H9 (cell line): ENCODE measurements around the gene DENND10. TPM values are rescaled to one million over a fixed set of nuclear protein-coding genes. Genes with fewer than 3 reads are reported as not detected.

ENCODE experiments used
- DNase-seq: peaks from one replicate; pipeline ENCODE4 v3.0.0-alpha.2; 2017
- H2AFZ ChIP-seq: one replicate; pipeline ENCODE4 v1.6.1; 2013; ENCODE audit warnings: mild to moderate bottlenecking, low read length, control low read depth, moderate library complexity
- H2AK5ac ChIP-seq: 2 replicates; pipeline ENCODE4 v1.6.1; 2013; ENCODE audit warnings: low read length, control low read depth, mixed read lengths; ENCODE audit not compliant: insufficient read length
- H2BK120ac ChIP-seq: one replicate; pipeline ENCODE4 v1.6.1; 2013; ENCODE audit warnings: low read depth, mild to moderate bottlenecking, low read length, control low read depth, inconsistent platforms; ENCODE audit not compliant: poor library complexity, severe bottlenecking
- H2BK12ac ChIP-seq: 2 replicates; pipeline ENCODE4 v1.6.1; 2013; ENCODE audit warnings: low read length, control low read depth, mixed read lengths, low read depth; ENCODE audit not compliant: insufficient read length
- H2BK15ac ChIP-seq: 2 replicates; pipeline ENCODE4 v1.6.1; 2013; ENCODE audit warnings: low read depth, low read length, control low read depth
- H2BK20ac ChIP-seq: one replicate; pipeline ENCODE4 v1.6.1; 2013; ENCODE audit warnings: low read depth, mild to moderate bottlenecking, low read length, control low read depth, inconsistent platforms; ENCODE audit not compliant: poor library complexity, severe bottlenecking
- H2BK5ac ChIP-seq: 2 replicates; pipeline ENCODE4 v1.6.1; 2013; ENCODE audit warnings: low read length, control low read depth, mixed read lengths; ENCODE audit not compliant: insufficient read length
- H3K14ac ChIP-seq: 2 replicates; pipeline ENCODE4 v1.6.1; 2013; ENCODE audit warnings: low read length, control low read depth; ENCODE audit not compliant: insufficient read depth
- H3K18ac ChIP-seq: 2 replicates; pipeline ENCODE4 v1.6.1; 2013; ENCODE audit warnings: low read depth, mild to moderate bottlenecking, mixed read lengths, low read length, control low read depth; ENCODE audit not compliant: insufficient read length
- H3K23ac ChIP-seq: 2 replicates; pipeline ENCODE4 v1.6.1; 2013; ENCODE audit warnings: low read length, control low read depth, mixed read lengths, low read depth; ENCODE audit not compliant: insufficient read length
- H3K23me2 ChIP-seq: 2 replicates; pipeline ENCODE4 v1.6.1; 2013; ENCODE audit warnings: low read depth, mild to moderate bottlenecking, mixed read lengths, low read length, control low read depth; ENCODE audit not compliant: insufficient read length, poor library complexity, severe bottlenecking
- H3K27ac ChIP-seq: 2 replicates; pipeline ENCODE4 v1.5.1; 2013; ENCODE audit warnings: low read length, control low read depth, mixed read lengths, low read depth; ENCODE audit not compliant: insufficient read length
- H3K27me3 ChIP-seq: 2 replicates; pipeline ENCODE4 v1.6.1; 2013; ENCODE audit warnings: low read length, control low read depth, inconsistent platforms; ENCODE audit not compliant: insufficient read depth
- H3K4ac ChIP-seq: 2 replicates; pipeline ENCODE4 v1.6.1; 2013; ENCODE audit warnings: low read depth, mild to moderate bottlenecking, control low read depth, inconsistent platforms, low read length, moderate library complexity
- H3K4me1 ChIP-seq: 2 replicates; pipeline ENCODE4 v1.6.1; 2013; ENCODE audit warnings: low read length, control low read depth, inconsistent platforms; ENCODE audit not compliant: insufficient read depth
- H3K4me2 ChIP-seq: 2 replicates; pipeline ENCODE4 v1.6.1; 2013; ENCODE audit warnings: low read length, control low read depth, mixed read lengths; ENCODE audit not compliant: insufficient read length, insufficient read depth
- H3K56ac ChIP-seq: 2 replicates; pipeline ENCODE4 v1.6.1; 2013; ENCODE audit warnings: low read depth, mild to moderate bottlenecking, mixed read lengths, low read length, control low read depth; ENCODE audit not compliant: insufficient read length
- H3K79me1 ChIP-seq: 2 replicates; pipeline ENCODE4 v1.6.1; 2013; ENCODE audit warnings: low read depth, mild to moderate bottlenecking, moderate library complexity, low read length, control low read depth, inconsistent platforms; ENCODE audit not compliant: insufficient read depth, poor library complexity, severe bottlenecking
- H3K79me2 ChIP-seq: 2 replicates; pipeline ENCODE4 v1.6.1; 2013; ENCODE audit warnings: low read length, control low read depth, inconsistent platforms; ENCODE audit not compliant: insufficient read depth
- H3K9ac ChIP-seq: 2 replicates; pipeline ENCODE4 v1.6.1; 2013; ENCODE audit warnings: low read length, control low read depth, mixed read lengths; ENCODE audit not compliant: insufficient read length; ENCODE audit errors: extremely low read depth
- H3K9me3 ChIP-seq: one replicate; pipeline ENCODE4 v1.6.1; 2013; ENCODE audit warnings: low read depth, low read length, inconsistent platforms; ENCODE audit not compliant: control insufficient read depth
- H3T11ph ChIP-seq: one replicate; pipeline ENCODE4 v1.6.1; 2013; ENCODE audit warnings: mild to moderate bottlenecking, low read length, control low read depth, inconsistent platforms
- H4K20me1 ChIP-seq: one replicate; pipeline ENCODE4 v1.6.1; 2013; ENCODE audit not compliant: control insufficient read depth, insufficient read length, insufficient read depth
- H4K5ac ChIP-seq: 2 replicates; pipeline ENCODE4 v1.6.1; 2013; ENCODE audit warnings: low read depth, mild to moderate bottlenecking, mixed read lengths, low read length, control low read depth; ENCODE audit not compliant: insufficient read length
- H4K8ac ChIP-seq: replicated peaks from 2 replicates; pipeline ENCODE4 v1.6.1; 2013; ENCODE audit warnings: low read length, control low read depth, mixed read lengths, low read depth; ENCODE audit not compliant: insufficient read length
- H4K91ac ChIP-seq: 2 replicates; pipeline ENCODE4 v1.6.1; 2013; ENCODE audit warnings: low read depth, mild to moderate bottlenecking, moderate library complexity, mixed read lengths, low read length, control low read depth; ENCODE audit not compliant: insufficient read length
- H3K27ac Mint-ChIP-seq, 3 experiments: 2 replicates in 2 of 3; 3 replicates in 1 of 3; pipeline ENCODE4 v1.8.0; 2020 to 2021; ENCODE audit warnings: mixed read lengths in 3 of 3, mild to moderate bottlenecking in 1 of 3, moderate library complexity in 1 of 3
- H3K27me3 Mint-ChIP-seq: 2 replicates; pipeline ENCODE4 v1.8.0; 2021; ENCODE audit warnings: low read depth, mild to moderate bottlenecking, moderate library complexity, mixed read lengths
- H3K36me3 Mint-ChIP-seq, 3 experiments: 2 replicates in 2 of 3; 3 replicates in 1 of 3; pipeline ENCODE4 v1.8.0; 2020 to 2021; ENCODE audit warnings: low read depth in 3 of 3, mixed read lengths in 3 of 3; ENCODE audit not compliant: insufficient read depth in 1 of 3
- H3K4me1 Mint-ChIP-seq, 2 experiments: 2 replicates each; pipeline ENCODE4 v1.8.0; 2020; ENCODE audit warnings: mixed read lengths in 2 of 2
- H3K4me3 Mint-ChIP-seq, 2 experiments: 2 replicates in 1 of 2; 3 replicates in 1 of 2; pipeline ENCODE4 v1.8.0; 2020 to 2021; ENCODE audit warnings: mild to moderate bottlenecking in 2 of 2, mixed read lengths in 2 of 2, moderate library complexity in 1 of 2
- H3K9me3 Mint-ChIP-seq, 2 experiments: 2 replicates in 1 of 2; 3 replicates in 1 of 2; pipeline ENCODE4 v1.8.0; 2020; ENCODE audit warnings: mild to moderate bottlenecking in 2 of 2, mixed read lengths in 2 of 2, moderate library complexity in 1 of 2
- WGBS: extraction: QIAGEN DNeasy Blood & Tissue Kit; methylation state at CpG from one replicate; pipeline ENCODE4 v1.1.7; 2013; ENCODE audit warnings: missing lambda C conversion rate, low lambda C conversion rate, mixed read lengths; ENCODE audit not compliant: insufficient read length; ENCODE audit errors: extremely low coverage; 5-methylcytosine and 5-hydroxymethylcytosine counted together
- total RNA-seq: library from RNA; stranded (reverse); gene quantifications from 2 replicates; pipeline ENCODE4 v1.2.1, GENCODE V29; 2021
- TF ChIP-seq, protein P1 (sequence below): fragments of 200-600 bp; sonication (generic); conservative IDR thresholded peaks from 3 replicates; pipeline ENCODE4 v1.8.0; 2021; ENCODE audit warnings: antibody characterized with exemption, mild to moderate bottlenecking

The DENND10 gene
- total RNA-seq, 1 experiment from 2014 or later = 63.2 TPM

DNA sequence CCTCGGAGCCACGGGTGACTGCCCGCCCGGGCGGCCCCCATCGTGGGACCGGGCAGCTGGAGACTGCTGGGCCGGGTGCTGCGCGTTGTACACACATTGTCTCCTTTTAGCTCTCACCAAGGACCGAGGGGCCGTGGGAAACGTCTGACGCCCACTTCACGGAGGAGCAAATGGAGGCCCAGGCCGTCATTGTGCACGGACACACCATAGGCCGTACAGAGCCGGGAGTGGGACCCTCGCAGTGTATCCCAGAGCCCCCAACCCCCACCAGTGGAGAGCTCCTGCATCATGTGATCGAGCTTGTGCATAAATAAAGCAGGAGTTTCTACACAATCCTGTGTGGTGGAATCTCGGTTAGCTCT, 722 bp downstream of the DENND10 start:
- no peak overlapping the region for H2AFZ ChIP-seq
- no peak overlapping the region for H3K4ac ChIP-seq
- TF ChIP-seq, protein P1, sequence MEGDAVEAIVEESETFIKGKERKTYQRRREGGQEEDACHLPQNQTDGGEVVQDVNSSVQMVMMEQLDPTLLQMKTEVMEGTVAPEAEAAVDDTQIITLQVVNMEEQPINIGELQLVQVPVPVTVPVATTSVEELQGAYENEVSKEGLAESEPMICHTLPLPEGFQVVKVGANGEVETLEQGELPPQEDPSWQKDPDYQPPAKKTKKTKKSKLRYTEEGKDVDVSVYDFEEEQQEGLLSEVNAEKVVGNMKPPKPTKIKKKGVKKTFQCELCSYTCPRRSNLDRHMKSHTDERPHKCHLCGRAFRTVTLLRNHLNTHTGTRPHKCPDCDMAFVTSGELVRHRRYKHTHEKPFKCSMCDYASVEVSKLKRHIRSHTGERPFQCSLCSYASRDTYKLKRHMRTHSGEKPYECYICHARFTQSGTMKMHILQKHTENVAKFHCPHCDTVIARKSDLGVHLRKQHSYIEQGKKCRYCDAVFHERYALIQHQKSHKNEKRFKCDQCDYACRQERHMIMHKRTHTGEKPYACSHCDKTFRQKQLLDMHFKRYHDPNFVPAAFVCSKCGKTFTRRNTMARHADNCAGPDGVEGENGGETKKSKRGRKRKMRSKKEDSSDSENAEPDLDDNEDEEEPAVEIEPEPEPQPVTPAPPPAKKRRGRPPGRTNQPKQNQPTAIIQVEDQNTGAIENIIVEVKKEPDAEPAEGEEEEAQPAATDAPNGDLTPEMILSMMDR = no peak
- H3K23me2 ChIP-seq = no peaks in the 10 kb centered on the region
- H3K18ac ChIP-seq = no peak overlapping the region
- H3K9me3 ChIP-seq = no peaks in the 10 kb centered on the region
- H3K27ac ChIP-seq = no peak overlapping the region
- no peak overlapping the region for H2BK120ac ChIP-seq
- H3K9ac ChIP-seq = peak overlapping the region; percentile 3
- H3K27ac Mint-ChIP-seq = no peak overlapping the region
- no peak overlapping the region for H4K91ac ChIP-seq
- no peaks in the 10 kb centered on the region; the same call in 1 of the 2 replicates for H3K27me3 Mint-ChIP-seq
- H3K36me3 Mint-ChIP-seq = peaks cover 9 to 31% (median 16%) of the 10 kb centered on the region in 3 experiments; a peak in 6 of 7 replicates
- no peak overlapping the region for H3K23ac ChIP-seq
- H3K79me2 ChIP-seq = peaks cover 1% of the 10 kb centered on the region; the same call in 1 of the 2 replicates
- no peak overlapping the region for H2BK15ac ChIP-seq
- H3T11ph ChIP-seq = no peak overlapping the region
- H2BK12ac ChIP-seq = no peak overlapping the region
- no peak overlapping the region for H2AK5ac ChIP-seq
- H4K8ac ChIP-seq = no peak overlapping the region
- H3K4me1 Mint-ChIP-seq = peaks cover 4 to 8% of the 10 kb centered on the region in 2 experiments
- no peak overlapping the region for H3K14ac ChIP-seq
- peak; percentile 34 for DNase-seq
- H3K79me1 ChIP-seq = peaks cover 6% of the 10 kb centered on the region
- no peaks in the 10 kb centered on the region for H4K20me1 ChIP-seq
- WGBS = no CpG with 5 or more reads among the region's 22 CpGs
- H3K4me2 ChIP-seq = peak overlapping the region; percentile 50
- H2BK20ac ChIP-seq = no peak overlapping the region
- no peaks in the 10 kb centered on the region for H3K27me3 ChIP-seq
- no peaks in the 10 kb centered on the region for H3K9me3 Mint-ChIP-seq
- H3K56ac ChIP-seq = no peak overlapping the region
- H3K4me3 Mint-ChIP-seq = peak overlapping the region; percentile 76 to 86
- no peaks in the 10 kb centered on the region for H3K4me1 ChIP-seq
- no peak overlapping the region for H2BK5ac ChIP-seq
- no peak overlapping the region for H4K5ac ChIP-seq
